Stimulated activated CD4-positive, alpha-beta T cell treated with anti-CD3 and anti-CD28 coated beads, TNF-alpha, amount 100 ng/mL, for 1 hour (primary cell): ENCODE data around the gene AMMECR1.

Source experiments
- DNase-seq, 3 donors: peaks; one replicate each; pipeline ENCODE4 v3.0.0-alpha.2; 2020; ENCODE audit warnings: low read depth in 3 of 3, low spot score in 1 of 3

Gene AMMECR1

DNA sequence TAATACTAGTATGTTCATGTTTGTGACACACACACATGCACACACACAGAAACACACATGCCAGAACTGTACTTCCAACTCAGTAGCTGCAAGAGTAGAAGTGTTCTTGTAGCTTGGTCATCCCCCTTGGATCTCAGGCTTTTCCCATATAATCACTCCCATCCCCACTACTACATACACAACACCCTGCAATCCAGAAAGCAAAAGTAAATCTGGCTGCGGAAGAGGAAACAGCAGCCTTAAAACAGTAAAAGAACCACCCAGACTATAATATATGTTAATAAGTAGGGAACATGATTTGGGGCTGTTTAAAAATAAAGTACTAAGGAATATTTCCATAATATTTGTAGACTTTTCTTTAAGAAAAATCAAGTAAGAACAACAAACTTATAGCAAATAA, 103.2 kb downstream of the AMMECR1 start:
- DNase-seq, result no peak

DNA sequence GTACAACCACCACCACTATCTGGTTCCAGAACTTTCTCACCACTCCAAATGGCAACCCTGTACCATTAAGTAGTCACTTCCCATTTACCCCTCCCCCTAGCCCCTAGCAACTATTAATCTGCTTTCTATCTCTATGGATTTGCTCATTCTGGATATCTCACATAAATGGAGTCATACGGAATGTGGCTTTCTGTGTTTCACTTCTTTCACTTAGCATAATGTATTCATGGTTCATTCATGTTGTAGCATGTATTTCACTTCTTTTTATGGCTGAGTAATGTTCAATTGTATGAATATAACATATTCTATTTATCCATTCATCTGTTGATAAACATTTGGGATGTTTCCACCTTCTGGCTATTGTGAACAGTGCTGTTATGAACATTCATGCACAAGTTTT, 104.7 kb downstream of the AMMECR1 start:
- DNase-seq, result no peak

DNA sequence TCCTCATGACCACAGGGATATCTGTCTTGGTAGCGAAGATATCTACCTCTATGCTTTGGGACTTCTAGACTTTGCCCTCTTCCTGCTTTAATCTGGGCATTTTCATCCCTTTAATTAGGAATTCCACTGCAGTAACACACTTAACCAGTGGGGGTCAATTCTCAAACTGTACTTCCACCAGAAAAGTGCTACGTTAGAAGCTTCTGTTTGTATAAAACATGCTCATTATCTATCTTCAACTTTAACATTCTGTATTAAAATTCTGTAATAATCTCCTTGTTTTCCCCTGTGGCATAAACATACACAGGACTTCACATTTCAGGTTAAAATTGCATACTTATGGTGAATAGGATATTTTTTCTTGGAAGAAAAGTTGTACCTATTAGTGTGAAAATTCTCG, 105.6 kb downstream of the AMMECR1 start:
- no peak for DNase-seq

DNA sequence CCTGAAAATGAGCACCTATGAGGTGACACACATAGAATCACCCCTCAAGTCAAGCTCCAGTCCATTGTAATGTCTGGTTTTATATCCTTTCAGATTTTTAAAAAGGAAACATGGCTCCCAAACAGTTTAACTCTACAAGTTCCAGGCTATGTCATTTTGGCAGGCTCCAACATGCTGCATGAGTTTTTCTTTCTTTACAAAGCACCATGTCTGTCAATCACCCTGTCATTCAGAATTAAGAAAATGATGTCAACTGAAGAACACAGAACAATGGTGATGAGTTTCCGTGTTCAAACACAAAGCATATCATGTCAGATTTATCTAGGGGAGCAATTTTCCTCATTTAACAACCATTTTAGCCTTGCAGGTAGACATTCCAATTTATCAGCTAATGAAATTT, 106.5 kb downstream of the AMMECR1 start:
- no peak for DNase-seq

DNA sequence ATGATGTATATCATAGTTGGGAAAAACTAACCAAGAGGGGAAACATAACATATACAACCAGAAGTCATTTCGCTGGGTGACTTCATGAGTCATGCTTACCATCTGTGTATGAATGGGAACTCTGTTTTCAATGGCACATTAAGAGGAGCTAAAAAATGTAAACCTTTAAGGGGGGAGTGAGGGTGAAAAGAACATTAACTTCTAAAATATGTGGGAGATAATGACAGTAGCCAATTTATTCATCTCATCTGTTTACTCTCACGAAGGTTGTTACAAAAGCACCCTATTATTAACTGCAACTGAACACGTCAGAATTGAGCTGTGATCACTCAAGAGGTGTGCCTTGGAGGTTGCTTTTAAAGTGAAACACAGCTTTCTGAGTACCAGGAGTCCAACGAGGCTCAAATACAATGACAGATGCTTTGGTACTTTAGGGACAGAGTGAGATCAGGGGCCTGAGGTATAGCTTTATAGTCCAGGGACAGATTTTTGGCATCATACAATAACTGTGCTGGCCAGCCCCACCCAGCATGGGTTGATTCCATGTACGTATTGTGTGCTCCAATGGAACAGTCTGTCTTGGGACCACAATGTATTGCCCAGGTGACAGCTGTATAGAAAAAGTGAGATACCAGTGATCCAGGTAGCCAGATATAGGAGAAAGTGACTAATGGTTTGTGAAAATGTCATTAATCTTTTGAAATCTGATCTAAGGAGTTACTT, 107.3 kb downstream of the AMMECR1 start:
- DNase-seq, result no peak

GRCh38 chrX:110208092-110208491, 109.8 kb downstream of the AMMECR1 start:
- DNase-seq, result no peak

- DNase-seq, result no peak
Observed at GRCh38 chrX:110204986-110205385, 112.9 kb downstream of the AMMECR1 start.

DNA sequence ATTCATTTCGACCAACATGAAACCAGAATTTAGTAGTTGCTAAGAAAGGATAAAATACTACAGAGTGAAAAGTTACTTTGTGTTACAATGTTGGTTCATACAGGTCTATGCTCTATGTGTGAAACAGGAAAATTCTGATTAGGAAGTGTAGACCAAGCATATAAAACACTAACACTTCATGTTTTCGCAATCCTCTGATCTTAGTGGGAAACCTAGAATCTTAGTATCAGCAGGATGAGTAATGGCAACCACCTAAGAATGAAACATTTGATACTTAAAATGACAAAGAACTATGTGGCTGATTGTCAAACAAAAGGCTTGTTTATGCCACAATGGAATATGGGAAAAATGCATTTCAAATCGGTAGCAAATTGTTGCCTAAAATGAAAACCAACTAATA, 116.1 kb downstream of the AMMECR1 start:
- no peak for DNase-seq

GRCh38 chrX:110194977-110195376, 122.9 kb downstream of the AMMECR1 start:
- DNase-seq, result no peak

DNA sequence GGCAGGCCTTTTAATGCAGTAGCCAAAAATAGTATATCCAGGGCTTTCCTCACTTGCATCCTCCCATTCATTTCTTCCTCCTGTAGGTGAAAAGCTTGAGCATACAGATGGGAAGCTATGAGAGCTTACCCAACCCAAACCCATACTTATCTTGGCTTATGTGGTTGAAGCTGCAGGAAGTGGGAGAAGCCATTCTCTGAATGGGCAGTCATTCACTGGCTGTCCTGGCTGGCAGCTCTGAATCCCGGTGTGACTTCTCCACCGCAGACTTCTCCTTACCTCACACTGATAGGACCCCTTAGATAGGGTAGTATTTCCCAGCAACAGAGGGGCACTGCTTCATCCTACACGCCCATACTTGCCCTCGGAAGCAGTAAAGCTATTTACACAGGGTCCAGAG, 125.4 kb downstream of the AMMECR1 start:
- no peak for DNase-seq

GRCh38 chrX:110188701-110189558, 129.0 kb downstream of the AMMECR1 start:
- DNase-seq, result no peak

DNA sequence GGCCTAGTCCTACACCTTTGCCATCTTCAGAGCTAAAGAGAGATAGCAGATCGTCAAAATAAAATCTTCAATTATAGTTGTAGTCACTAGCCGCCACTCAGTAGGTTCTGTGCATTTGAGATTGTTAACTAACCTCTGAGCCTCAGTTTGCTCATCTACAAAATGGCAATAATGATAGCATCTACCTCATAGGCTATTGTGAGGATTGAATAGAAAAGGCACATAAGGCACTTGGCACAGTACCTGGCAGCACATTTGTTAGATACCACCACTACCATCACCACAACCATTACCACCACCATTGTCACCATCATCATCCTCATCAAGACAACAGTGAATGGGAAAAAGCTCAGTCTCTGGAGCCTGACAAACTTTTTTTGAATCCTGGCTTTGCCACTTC, 134.6 kb downstream of the AMMECR1 start:
- DNase-seq, result no peak

DNA sequence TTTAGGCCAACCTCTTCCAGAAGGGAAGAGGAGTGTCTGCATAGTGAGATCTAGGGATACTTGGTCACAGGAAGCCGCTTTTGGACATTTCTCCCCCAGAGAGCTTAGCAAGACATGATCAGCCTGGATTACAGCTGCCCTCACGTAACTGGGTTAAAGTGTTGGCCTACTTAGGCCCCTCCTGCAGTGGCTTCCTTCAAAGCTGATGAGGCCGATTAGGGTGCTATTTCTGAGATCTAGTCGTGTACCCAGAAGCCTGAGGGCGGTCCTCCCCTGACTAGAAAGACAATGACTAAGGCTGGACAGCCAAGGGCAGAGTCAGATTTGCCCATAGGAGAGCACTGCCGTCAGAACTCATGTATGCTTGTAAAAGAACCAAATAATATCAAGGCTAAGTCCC, 135.0 kb downstream of the AMMECR1 start:
- DNase-seq, result no peak

DNA sequence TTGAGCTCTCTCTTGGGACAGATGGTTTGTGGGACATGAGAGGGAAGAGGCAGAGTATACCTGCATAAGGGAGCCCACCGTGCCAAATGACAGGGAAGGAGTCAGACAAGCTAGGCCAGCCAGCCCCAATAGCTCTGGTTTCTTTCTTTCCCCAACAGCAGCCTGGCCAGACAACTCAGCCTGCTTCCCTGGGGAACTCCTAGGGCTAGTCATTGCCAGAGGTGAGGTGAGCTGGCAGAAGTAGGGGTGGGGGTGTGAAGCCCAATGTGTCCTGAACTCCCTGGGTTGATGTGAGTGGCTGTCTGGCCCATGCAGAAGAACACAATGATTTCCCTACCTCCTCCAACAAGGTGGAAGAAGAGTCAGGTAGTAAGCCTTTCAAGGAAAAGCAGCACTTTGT, 135.5 kb downstream of the AMMECR1 start:
- DNase-seq, result no peak

DNA sequence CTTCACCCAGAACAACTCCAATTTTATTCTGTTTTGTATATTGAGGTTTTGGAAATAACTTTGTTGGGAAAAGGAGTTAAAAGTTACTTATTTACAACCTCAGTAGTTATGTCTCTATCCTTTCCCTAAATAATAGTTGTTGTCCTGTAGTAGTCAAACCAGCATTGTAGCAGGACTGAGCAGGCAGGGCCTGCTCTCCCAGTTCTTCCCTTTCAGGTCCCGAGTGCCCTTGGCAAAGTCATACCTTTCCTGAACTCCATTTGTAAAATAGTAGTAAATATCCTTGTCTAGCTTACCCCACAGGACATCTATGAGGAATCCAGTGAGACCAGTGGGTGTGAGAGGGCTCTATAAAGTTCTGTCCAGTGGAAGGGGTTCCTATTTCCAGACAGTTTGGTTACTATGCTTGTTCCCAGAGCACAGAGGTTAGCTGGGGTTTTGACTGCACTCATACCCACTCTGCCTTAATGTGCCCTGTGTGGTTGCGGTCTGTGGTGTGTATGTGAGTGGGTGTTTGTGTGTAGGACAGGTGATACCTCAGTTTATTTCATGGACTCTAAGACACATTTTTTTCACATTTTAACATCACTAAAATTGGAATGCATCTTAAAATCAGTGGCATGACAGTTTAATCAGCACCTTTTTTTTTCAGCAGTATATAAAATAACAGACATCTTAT, 136.3 kb downstream of the AMMECR1 start:
- no peak for DNase-seq

DNA sequence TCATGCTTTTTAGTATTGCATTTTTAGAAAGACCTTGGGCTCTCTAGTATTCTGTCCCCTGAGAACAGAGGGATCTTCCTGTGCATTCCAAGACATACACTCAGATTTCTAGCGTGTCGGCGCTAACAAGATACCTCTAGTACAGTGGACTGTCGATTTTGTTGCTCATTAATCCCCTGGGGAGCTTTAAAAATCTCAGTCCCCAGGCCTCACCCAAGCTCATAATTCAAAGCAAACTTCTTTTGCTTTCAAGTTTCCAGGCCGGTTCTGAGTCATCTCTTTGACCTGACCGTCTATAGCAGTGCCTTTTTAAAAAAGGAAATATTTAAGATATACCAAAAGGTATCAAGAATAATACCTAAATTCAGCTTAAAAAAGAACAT, 137.0 kb downstream of the AMMECR1 start:
- no peak for DNase-seq

GRCh38 chrX:110180176-110180927, 137.5 kb downstream of the AMMECR1 start:
- DNase-seq, result no peak

GRCh38 chrX:110178179-110178865, 139.6 kb downstream of the AMMECR1 start:
- DNase-seq, result no peak

GRCh38 chrX:110175696-110176095, 142.2 kb downstream of the AMMECR1 start:
- DNase-seq, result no peak

GRCh38 chrX:110175146-110175545, 142.7 kb downstream of the AMMECR1 start:
- no peak for DNase-seq
